ENCODE data around the gene TCF7L1.
"Not testable (repeated sequence)": the region's sequence is repeated elsewhere in the genome, so short reads cannot be mapped to it uniquely, and the experiment has no call there.

Gene TCF7L1

DNA sequence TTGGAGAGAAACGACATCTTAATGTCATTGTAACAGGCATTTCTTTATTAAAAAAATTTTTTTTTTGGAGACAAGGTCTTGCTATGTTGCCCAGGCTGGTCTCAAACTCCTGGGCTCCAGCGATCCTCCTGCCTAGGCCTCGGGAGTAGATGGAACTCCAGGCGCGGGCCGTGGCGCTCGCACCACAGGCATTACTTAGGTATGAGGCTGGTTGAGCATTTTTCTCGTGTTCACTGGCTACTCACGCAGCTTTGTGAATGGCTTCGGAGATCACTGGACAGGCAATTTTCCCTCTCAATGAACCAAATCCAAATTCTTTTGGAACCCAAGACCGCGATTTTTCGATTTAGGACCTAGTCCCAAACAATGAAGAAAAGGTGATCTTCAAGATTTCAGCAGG is 795 bp upstream of the TCF7L1 start:
- no peak for DNase-seq

GRCh38 chr2:85133751-85134254 is 611 bp downstream of the TCF7L1 start:
- peak; percentile 7 for DNase-seq

DNA sequence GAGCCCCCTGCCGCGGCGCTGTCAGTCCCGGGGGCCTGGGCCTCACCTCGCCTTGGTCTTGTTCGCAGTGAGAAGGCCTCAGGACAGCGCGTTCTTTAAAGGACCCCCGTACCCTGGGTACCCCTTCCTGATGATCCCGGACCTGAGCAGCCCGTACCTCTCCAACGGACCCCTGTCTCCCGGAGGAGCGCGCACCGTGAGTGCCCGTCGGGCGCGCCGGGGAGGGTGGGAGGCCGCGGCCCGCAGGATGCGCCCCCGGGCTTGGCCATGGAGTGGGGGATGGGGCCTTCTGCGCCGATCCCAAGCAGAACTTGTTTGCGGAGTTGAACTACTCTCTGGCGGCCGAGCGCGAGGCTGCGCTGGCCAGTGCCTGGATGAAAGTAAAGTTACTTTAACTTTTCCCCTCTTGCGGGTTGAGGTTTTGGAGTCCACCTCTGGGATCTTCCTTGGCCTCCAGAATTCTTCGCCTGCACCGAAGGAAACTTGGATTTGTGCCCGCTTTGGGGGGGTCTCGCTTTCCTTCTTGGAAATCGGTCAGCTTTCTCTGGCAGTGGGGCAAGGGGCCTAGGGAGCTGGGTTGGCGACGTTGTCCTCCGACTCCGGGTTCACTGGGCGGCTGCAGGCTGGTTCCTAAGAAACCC is 1.2 kb downstream of the TCF7L1 start:
- no peak for DNase-seq

- DNase-seq, result no peak
Observed at GRCh38 chr2:85134896-85135659, 1.9 kb downstream of the TCF7L1 start.

GRCh38 chr2:85135660-85135914 is 2.4 kb downstream of the TCF7L1 start:
- no peak for DNase-seq

- DNase-seq, result no peak
Observed at GRCh38 chr2:85137156-85137555, 4.0 kb downstream of the TCF7L1 start.

DNA sequence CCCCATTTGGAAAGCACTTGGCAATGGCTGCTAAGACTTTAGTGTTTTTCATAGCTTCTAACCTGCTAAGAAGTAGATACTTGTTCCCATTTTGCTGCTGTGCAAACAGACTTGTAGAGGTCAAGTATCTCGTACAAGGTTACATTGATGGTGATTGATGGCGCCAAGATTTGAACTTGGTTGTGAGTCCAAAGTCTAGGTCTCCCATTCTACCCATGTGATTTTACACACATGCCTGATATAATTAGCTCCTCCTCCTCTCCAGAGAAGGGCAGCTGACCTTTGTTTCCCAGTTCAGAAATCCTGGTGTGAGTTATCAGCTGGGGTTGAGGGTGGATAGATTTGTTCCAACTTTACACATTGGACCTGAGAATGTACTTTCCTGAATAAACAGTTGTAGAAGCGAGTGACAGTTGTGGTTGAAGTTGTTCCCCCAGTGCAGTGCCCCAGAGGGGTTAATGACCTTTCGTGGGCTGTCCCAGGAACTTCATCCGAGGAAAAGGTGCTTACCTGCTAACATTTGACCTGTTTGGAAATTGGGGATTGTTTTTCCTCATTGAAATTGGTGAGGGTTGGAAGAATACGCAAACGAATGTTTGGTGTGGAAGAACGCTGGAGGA is 10.4 kb downstream of the TCF7L1 start:
- no peak for DNase-seq

GRCh38 chr2:85145116-85145820 is 12.1 kb downstream of the TCF7L1 start:
- no peak for DNase-seq

- no peak for DNase-seq
Observed at GRCh38 chr2:85148190-85148589, 15.0 kb downstream of the TCF7L1 start.

DNA sequence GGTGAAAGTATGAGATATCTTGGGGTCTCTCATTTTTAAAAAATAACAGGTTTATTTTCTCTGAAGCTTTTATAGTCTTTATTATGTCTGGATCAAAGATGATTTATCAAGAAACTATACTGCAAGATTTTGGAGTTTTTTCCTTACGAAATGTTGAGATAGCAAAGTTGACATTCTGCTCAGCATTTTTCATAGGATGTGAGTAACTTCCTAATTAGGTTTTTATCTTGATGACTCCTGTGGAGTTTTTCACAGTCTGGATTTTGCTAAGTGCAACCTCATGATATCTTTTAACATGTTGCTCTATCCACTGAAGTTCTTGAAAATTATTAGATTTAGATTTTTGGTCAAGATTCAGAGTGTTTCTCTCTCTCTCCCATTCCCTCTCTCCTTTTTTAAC is 17.8 kb downstream of the TCF7L1 start:
- no peak for DNase-seq

- no peak for DNase-seq
Observed at GRCh38 chr2:85152895-85153294, 19.7 kb downstream of the TCF7L1 start.

DNA sequence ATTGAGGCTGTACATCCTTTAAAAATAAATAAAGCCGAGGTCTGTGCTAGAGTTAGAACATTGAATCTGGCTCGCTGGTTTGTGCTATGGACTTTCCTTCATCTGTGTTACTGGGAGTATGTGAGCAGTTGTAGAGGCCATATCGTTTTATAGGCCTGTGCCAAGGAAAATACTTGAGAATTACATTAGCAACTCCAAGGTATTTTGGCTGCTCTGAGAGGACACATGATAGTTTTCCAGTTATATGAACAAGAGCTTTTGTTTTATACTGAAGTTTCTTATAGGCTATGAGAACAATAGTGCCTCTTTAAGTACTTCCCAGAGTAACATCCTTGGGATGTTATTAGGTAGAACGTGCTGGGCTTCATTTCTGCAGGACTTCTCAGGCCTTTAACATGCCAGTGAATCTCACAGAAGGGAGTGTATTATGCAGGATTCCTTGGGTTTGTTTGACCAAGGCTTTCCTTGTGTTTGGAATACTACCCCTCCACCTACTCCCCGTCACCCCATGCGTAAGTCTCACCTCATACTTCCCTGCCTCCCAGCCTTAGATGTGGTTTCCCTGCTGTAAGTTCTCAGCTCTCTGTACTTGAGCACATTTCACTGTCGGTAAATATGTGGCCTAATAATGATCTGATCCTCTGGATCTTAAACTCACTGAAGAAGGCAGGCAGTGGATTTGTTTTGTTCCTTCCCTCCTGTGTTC is 21.0 kb downstream of the TCF7L1 start:
- no peak for DNase-seq

DNA sequence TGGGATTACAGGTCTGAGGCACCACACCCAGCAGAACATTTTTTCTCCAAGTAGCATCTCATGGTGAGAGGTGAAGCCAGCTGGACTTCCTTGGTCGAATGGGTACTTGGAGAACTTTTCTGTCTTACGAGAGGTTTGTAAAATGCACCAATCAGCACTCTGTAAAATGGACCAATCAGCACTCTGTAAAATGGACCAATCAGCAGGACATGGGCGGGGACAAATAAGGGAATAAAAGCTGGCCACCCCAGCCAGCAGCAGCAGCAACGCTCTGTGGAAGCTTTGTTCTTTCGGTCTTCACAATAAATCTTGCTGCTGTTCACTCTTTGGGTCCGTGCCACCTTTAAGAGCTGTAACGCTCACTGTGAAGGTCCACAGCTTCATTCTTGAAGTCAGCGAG is 21.9 kb downstream of the TCF7L1 start:
- DNase-seq, result not testable (repeated sequence)

DNA sequence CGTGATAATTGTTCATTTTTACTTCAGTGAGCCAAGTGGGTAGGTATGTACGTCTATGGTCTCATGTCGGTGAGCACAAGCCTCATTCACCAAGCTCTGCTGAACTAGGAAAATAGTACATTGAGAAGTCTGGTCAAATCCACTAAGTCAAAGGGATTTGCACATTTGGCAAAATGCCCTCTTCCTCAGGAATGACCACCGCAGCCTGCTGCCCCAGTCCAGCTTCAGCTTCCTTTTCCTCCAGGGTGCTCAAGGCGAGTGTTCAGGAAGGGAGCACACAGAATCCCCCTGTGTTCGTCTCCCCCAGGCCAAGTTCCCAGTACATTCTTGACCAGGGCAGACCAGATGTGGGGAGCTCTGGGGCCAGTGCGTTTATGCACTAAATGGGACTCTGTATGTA is 23.0 kb downstream of the TCF7L1 start:
- DNase-seq, result no peak

DNA sequence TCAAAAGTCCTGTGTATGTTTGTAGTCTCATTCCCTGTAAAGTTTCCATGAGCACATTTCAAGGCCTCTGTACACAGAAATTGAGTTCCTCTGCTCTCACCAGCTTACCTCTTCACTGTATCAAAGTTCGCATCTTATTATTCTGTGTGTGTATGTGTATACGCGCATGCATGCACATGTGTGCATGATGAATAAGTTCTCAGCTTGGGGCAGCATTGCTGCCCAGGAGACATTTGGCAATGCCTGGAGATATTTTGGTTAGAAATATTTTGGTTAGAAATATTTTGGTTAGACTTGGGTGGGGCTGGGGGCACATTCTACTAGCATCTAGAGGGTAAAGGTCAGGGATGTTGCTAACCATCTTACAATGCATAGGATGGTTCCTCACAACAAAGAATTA is 23.4 kb downstream of the TCF7L1 start:
- no peak for DNase-seq

DNA sequence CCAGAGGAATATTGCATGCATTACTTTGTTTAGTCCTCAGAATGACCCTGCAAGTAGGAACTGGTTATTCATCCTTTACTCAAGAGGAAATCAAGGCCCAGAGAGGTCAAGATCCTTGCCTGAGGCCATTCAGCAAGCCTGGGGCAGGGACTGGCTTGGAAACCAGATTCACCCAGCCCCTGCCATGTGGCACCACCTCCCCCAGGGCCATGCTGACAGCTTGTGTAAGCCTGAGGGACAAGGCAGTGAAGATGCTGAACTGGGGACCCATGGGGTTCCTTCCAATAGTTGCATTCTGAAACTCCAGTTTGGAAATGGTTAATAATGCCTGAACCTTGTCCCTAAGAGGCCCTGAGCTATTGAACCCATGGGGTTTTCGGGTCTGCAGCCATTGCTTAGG is 24.2 kb downstream of the TCF7L1 start:
- DNase-seq, result no peak

GRCh38 chr2:85158559-85159273 is 25.5 kb downstream of the TCF7L1 start:
- DNase-seq, result no peak

DNA sequence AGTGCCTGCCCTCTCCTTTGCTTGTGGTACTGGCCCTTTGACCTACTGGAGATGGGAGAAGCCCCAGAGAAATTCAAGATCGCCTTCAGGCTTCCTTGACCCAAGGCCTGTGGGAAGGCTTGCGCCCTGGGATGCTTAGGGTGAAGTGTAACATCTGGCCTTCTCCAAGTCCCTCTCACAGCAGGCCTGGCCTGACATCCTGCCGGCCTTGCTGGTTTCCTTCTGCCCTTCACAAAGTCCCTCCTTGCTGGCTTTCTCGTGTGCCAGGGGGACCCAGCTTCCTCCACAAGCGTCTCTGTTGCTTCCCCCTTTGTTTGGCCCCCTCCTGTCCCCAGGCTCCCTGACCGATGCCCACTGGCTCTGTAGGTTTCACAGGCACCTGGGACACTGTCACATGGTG is 26.4 kb downstream of the TCF7L1 start:
- no peak for DNase-seq

GRCh38 chr2:85160966-85161960 is 28.1 kb downstream of the TCF7L1 start:
- no peak for DNase-seq

- DNase-seq, result no peak
Observed at GRCh38 chr2:85162746-85163301, 29.6 kb downstream of the TCF7L1 start.

GRCh38 chr2:85163675-85164074 is 30.5 kb downstream of the TCF7L1 start:
- no peak for DNase-seq
